Hepatocyte (in vitro differentiated cells): ENCODE results near the gene ABHD2. TPM values are rescaled to one million over a fixed set of nuclear protein-coding genes. Genes with fewer than 3 reads are reported as not detected.

Experiments used
- DNase-seq: peaks from one replicate; pipeline ENCODE4 v3.0.0-alpha.2; 2016; ENCODE audit warnings: low spot score
- H2AFZ ChIP-seq: fragments of 200-600 bp; sonication (generic); 2 replicates; pipeline ENCODE4 v1.6.0; 2016; ENCODE audit warnings: antibody characterized with exemption, mild to moderate bottlenecking
- H3K27ac ChIP-seq: fragments of 200-600 bp; sonication (generic); 2 replicates; pipeline ENCODE4 v1.5.1; 2016; ENCODE audit warnings: mild to moderate bottlenecking
- H3K27me3 ChIP-seq: fragments of 200-600 bp; sonication (generic); 2 replicates; pipeline ENCODE4 v1.6.1; 2016
- H3K36me3 ChIP-seq: fragments of 200-600 bp; sonication (generic); replicated peaks from 2 replicates; pipeline ENCODE4 v1.5.1; 2016; ENCODE audit warnings: low read depth; ENCODE audit not compliant: insufficient read depth
- H3K4me1 ChIP-seq: fragments of 200-600 bp; sonication (generic); 2 replicates; pipeline ENCODE4 v1.5.1; 2016; ENCODE audit warnings: mild to moderate bottlenecking, moderate library complexity; ENCODE audit not compliant: insufficient read depth
- H3K4me2 ChIP-seq: fragments of 200-600 bp; sonication (generic); 2 replicates; pipeline ENCODE4 v1.6.0; 2016
- H3K4me3 ChIP-seq: fragments of 200-600 bp; sonication (generic); 2 replicates; pipeline ENCODE4 v1.5.1; 2016; ENCODE audit warnings: mild to moderate bottlenecking
- H3K79me2 ChIP-seq: fragments of 200-600 bp; sonication (generic); 2 replicates; pipeline ENCODE4 v1.6.0; 2017; ENCODE audit warnings: mild to moderate bottlenecking
- H3K9me2 ChIP-seq: fragments of 200-600 bp; sonication (generic); replicated peaks from 2 replicates; pipeline ENCODE4 v1.6.0; 2017; ENCODE audit warnings: mild to moderate bottlenecking; ENCODE audit not compliant: insufficient read depth
- H3K9me3 ChIP-seq: fragments of 200-600 bp; sonication (generic); 2 replicates; pipeline ENCODE4 v1.5.1; 2016; ENCODE audit warnings: low read depth, mild to moderate bottlenecking
- H4K20me1 ChIP-seq: fragments of 200-600 bp; sonication (generic); 2 replicates; pipeline ENCODE4 v1.6.0; 2016; ENCODE audit warnings: mild to moderate bottlenecking; ENCODE audit not compliant: insufficient read depth, poor library complexity, severe bottlenecking
- EZH2 ChIP-seq: fragments of 200-600 bp; sonication (generic); IDR thresholded peaks from 2 replicates; pipeline ENCODE4 v1.6.1; 2016; ENCODE audit warnings: antibody characterized with exemption, mild to moderate bottlenecking, borderline replicate concordance
- EZH2phosphoT487 ChIP-seq: fragments of 200-600 bp; sonication (generic); IDR thresholded peaks from one replicate; pipeline ENCODE4 v1.6.1; 2018; ENCODE audit warnings: antibody characterized with exemption, mild to moderate bottlenecking, low read depth, moderate library complexity; ENCODE audit not compliant: unreplicated experiment, severe bottlenecking
- WGBS: methylation state at CpG from one replicate; pipeline ENCODE4 v1.1.6; 2016; ENCODE audit warnings: low lambda C conversion rate; ENCODE audit errors: missing lambda C conversion rate; 5-methylcytosine and 5-hydroxymethylcytosine counted together
- polyA plus RNA-seq: library from polyadenylated mRNA; unstranded; fragments of >200 nt; fragmentation: Nextera tagmentation; extraction: Ambion mirVana; gene quantifications from 2 replicates; pipeline ENCODE4 v1.2.1, GENCODE V29; 2016
- total RNA-seq: library from RNA; depleted of rRNA; stranded (reverse); fragments of >200 nt; gene quantifications from 2 replicates; pipeline ENCODE4 v1.2.3, GENCODE V29; 2014
- TF ChIP-seq, protein P1 (sequence below): fragments of 200-600 bp; sonication (generic); IDR thresholded peaks from 2 replicates; pipeline ENCODE4 v1.5.1; 2016; ENCODE audit warnings: antibody characterized with exemption, mild to moderate bottlenecking; ENCODE audit not compliant: poor library complexity

Gene ABHD2
- total and polyA plus RNA-seq, 2 experiments from 2014 or later: 11.7 to 59.7 TPM

DNA sequence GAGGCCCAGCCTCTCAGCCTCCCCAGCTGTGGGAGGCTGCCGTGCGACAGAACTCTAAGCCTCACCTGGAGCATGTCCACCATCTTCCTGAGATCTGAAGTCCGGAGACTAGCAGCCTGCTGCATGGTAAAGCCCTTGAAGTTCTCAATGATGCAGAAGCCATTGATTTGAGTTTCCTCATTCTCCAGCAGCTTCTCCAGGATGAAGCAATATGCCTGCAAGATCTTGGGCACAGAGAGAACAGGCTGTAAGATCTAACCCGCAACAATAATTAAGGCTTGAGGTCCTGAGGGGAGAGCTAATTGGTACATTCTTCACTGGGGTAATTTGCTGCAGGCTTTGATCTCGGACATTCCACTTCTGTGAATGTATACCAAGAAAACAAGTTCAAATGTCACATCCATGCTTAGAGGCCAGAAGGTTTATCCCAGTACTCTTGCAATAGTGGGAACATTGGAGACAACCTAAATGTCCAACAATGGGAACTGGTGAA, 123.5 kb downstream of the ABHD2 start:
- Histone ChIP-seq H3K27me3 (no peaks in the 10 kb centered on the region), H3K27ac (no peak overlapping the region), H3K36me3 (no peaks in the 10 kb centered on the region), H4K20me1 (no peaks in the 10 kb centered on the region), H3K4me3 (no peak overlapping the region), H3K4me1 (no peaks in the 10 kb centered on the region), H3K79me2 (no peaks in the 10 kb centered on the region), H3K4me2 (no peak overlapping the region), H2AFZ (no peak overlapping the region), H3K9me2 (no peaks in the 10 kb centered on the region), H3K9me3 (no peaks in the 10 kb centered on the region)
- no peak for DNase-seq
- no peak for TF ChIP-seq EZH2phosphoT487
- no peak for TF ChIP-seq EZH2
- TF ChIP-seq, protein P1, sequence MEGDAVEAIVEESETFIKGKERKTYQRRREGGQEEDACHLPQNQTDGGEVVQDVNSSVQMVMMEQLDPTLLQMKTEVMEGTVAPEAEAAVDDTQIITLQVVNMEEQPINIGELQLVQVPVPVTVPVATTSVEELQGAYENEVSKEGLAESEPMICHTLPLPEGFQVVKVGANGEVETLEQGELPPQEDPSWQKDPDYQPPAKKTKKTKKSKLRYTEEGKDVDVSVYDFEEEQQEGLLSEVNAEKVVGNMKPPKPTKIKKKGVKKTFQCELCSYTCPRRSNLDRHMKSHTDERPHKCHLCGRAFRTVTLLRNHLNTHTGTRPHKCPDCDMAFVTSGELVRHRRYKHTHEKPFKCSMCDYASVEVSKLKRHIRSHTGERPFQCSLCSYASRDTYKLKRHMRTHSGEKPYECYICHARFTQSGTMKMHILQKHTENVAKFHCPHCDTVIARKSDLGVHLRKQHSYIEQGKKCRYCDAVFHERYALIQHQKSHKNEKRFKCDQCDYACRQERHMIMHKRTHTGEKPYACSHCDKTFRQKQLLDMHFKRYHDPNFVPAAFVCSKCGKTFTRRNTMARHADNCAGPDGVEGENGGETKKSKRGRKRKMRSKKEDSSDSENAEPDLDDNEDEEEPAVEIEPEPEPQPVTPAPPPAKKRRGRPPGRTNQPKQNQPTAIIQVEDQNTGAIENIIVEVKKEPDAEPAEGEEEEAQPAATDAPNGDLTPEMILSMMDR: no peak
- WGBS: 68% methylated on average over 5 of the region's 5 CpGs

DNA sequence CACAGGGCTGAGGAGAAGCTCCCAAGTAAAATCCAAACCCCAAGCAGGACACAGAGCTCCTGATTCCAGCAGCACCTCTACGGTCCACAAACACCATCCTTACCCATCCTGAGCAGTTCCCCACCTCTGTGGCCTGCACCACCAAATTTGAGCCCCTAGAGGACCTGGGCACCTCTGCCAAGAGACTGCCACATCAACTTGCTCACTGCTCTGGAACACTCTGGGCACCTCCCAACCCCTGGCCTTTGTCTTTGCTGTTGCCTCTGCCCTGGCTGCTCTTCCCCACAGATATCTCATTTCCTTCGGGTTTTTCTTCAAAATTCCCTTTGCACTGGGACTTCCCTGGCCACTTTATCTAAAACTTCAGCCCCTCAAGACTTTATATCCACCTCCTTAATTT, 127.4 kb downstream of the ABHD2 start:
- TF ChIP-seq EZH2: no peak
- TF ChIP-seq EZH2phosphoT487: no peak
- TF ChIP-seq, protein P1: no peak
- no peak overlapping the region for H3K4me3 ChIP-seq
- no peaks in the 10 kb centered on the region for H3K9me3 ChIP-seq
- no peak overlapping the region for H3K27ac ChIP-seq
- H3K4me1 ChIP-seq: no peaks in the 10 kb centered on the region
- no peaks in the 10 kb centered on the region for H3K79me2 ChIP-seq
- 93% methylated on average over 2 of the region's 2 CpGs for WGBS
- H3K4me2 ChIP-seq: no peak overlapping the region
- H2AFZ ChIP-seq: no peak overlapping the region
- H3K36me3 ChIP-seq: no peaks in the 10 kb centered on the region
- DNase-seq: no peak
- no peaks in the 10 kb centered on the region for H3K27me3 ChIP-seq
- H4K20me1 ChIP-seq: no peaks in the 10 kb centered on the region
- H3K9me2 ChIP-seq: no peaks in the 10 kb centered on the region

DNA sequence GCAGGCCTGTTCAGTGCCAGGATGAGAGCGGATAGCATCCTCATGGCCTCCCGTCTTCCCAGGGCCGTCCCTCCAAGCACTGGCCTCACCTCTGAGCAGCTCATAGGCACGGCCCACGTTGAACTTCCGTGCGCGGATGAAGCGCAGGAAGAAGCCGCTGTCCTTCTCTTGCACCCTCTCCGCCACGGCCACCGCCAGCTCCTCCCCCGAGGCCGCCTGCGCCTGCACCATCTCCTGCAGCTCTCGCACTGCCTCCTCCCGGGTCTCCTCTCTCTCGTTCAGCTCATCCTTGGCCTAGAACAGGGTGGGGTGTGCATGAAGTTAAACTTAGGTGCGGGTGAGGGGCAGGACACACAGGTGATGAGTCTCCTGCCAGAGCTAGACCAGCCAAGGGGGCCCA, 128.8 kb downstream of the ABHD2 start:
- Histone ChIP-seq H3K4me1 (no peaks in the 10 kb centered on the region), H3K4me3 (no peak overlapping the region), H3K27me3 (no peaks in the 10 kb centered on the region), H3K27ac (no peak overlapping the region), H3K4me2 (no peak overlapping the region), H3K79me2 (no peaks in the 10 kb centered on the region), H4K20me1 (no peaks in the 10 kb centered on the region), H3K9me2 (no peaks in the 10 kb centered on the region), H2AFZ (no peak overlapping the region), H3K36me3 (no peaks in the 10 kb centered on the region), H3K9me3 (no peaks in the 10 kb centered on the region)
- TF ChIP-seq, protein P1: no peak
- TF ChIP-seq EZH2: no peak
- TF ChIP-seq EZH2phosphoT487: no peak
- DNase-seq: no peak
- 93% methylated on average over 20 of the region's 20 CpGs for WGBS
